Large intestine (tissue), 12 donors: ENCODE results near the gene MGAT4A. TPM values are rescaled to one million over a fixed set of nuclear protein-coding genes. Genes with fewer than 3 reads are reported as not detected.
A peak's percentile ranks its signal among the peaks of the same experiment; 100 is the strongest.

ENCODE experiments used
- DNase-seq, 2 donors: peaks; one replicate each; pipeline versions ENCODE4 v3.0.0 to v3.0.0-alpha.2; 2013
- H3K27ac ChIP-seq: one replicate; pipeline ENCODE4 v1.5.1; 2013; ENCODE audit warnings: low read length
- H3K27me3 ChIP-seq: 2 replicates; pipeline ENCODE4 v1.6.1; 2013; ENCODE audit warnings: low read length; ENCODE audit not compliant: control insufficient read depth, insufficient read depth
- H3K36me3 ChIP-seq: 2 replicates; pipeline ENCODE4 v1.6.1; 2013; ENCODE audit warnings: low read length; ENCODE audit not compliant: control insufficient read depth, insufficient read depth
- H3K4me1 ChIP-seq: one replicate; pipeline ENCODE4 v1.6.1; 2013; ENCODE audit warnings: low read length; ENCODE audit not compliant: control insufficient read depth, insufficient read depth
- H3K4me3 ChIP-seq: one replicate; pipeline ENCODE4 v1.5.1; 2013; ENCODE audit warnings: low read length
- H3K9me3 ChIP-seq: one replicate; pipeline ENCODE4 v1.6.1; 2013; ENCODE audit warnings: mild to moderate bottlenecking, low read depth, low read length, moderate library complexity; ENCODE audit not compliant: control insufficient read depth
- WGBS: methylation state at CpG from one replicate; pipeline ENCODE4 v1.1.5; 2013; ENCODE audit warnings: low lambda C conversion rate; ENCODE audit not compliant: insufficient coverage; 5-methylcytosine and 5-hydroxymethylcytosine counted together
- long read RNA-seq, 11 donors: transcript quantifications; one replicate each; lab custom pipeline, GENCODE V29; 2026
- polyA plus RNA-seq: library from polyadenylated mRNA; unstranded; fragments of 120-200 nt; gene quantifications from one replicate; pipeline ENCODE4 v1.2.1, GENCODE V29; 2013

Gene MGAT4A
- 37.5 TPM for polyA plus RNA-seq
- long read RNA-seq, donor 1, full-length matches to known transcripts, result 2 of 2 reads
- long read RNA-seq, donor 1, partial matches to known transcripts, result 0 of 2 reads
- long read RNA-seq, donor 1, other reads (novel, unspliced or antisense), result 0 of 2 reads
- long read RNA-seq, donor 2, full-length matches to known transcripts, result 10 of 10 reads
- long read RNA-seq, donor 2, partial matches to known transcripts, result 0 of 10 reads
- long read RNA-seq, donor 2, other reads (novel, unspliced or antisense), result 0 of 10 reads
- long read RNA-seq, donor 3, result 0 reads
- long read RNA-seq, donor 4, result 0 reads
- long read RNA-seq, donor 5, full-length matches to known transcripts, result 4 of 4 reads
- long read RNA-seq, donor 5, partial matches to known transcripts, result 0 of 4 reads
- long read RNA-seq, donor 5, other reads (novel, unspliced or antisense), result 0 of 4 reads
- long read RNA-seq, donor 6, full-length matches to known transcripts, result 5 of 5 reads
- long read RNA-seq, donor 6, partial matches to known transcripts, result 0 of 5 reads
- long read RNA-seq, donor 6, other reads (novel, unspliced or antisense), result 0 of 5 reads
- long read RNA-seq, donor 7, full-length matches to known transcripts, result 8 of 8 reads
- long read RNA-seq, donor 7, partial matches to known transcripts, result 0 of 8 reads
- long read RNA-seq, donor 7, other reads (novel, unspliced or antisense), result 0 of 8 reads
- long read RNA-seq, donor 8, full-length matches to known transcripts, result 2 of 2 reads
- long read RNA-seq, donor 8, partial matches to known transcripts, result 0 of 2 reads
- long read RNA-seq, donor 8, other reads (novel, unspliced or antisense), result 0 of 2 reads
- long read RNA-seq, donor 9, full-length matches to known transcripts, result 1 of 1 reads
- long read RNA-seq, donor 9, partial matches to known transcripts, result 0 of 1 reads
- long read RNA-seq, donor 9, other reads (novel, unspliced or antisense), result 0 of 1 reads
- long read RNA-seq, donor 10, full-length matches to known transcripts, result 7 of 7 reads
- long read RNA-seq, donor 10, partial matches to known transcripts, result 0 of 7 reads
- long read RNA-seq, donor 10, other reads (novel, unspliced or antisense), result 0 of 7 reads
- long read RNA-seq, donor 11, full-length matches to known transcripts, result 2 of 2 reads
- long read RNA-seq, donor 11, partial matches to known transcripts, result 0 of 2 reads
- long read RNA-seq, donor 11, other reads (novel, unspliced or antisense), result 0 of 2 reads

GRCh38 chr2:98731041-98731893 is at the start of gene MGAT4A:
TSS of gene MGAT4A (minus strand) at chr2:98731132. CDS start at chr2:98726332, 4,800 bp downstream.
- DNase-seq, result peak; percentile 69 to 79
- Histone ChIP-seq H3K36me3 (no peaks in the 10 kb centered on the region), H3K4me3 (peak within 1 kb of the TSS; percentile 74), H3K9me3 (no peaks in the 10 kb centered on the region), H3K27ac (peak within 1 kb of the TSS; percentile 96), H3K4me1 (peaks cover 28% of the 10 kb centered on the region), H3K27me3 (no peaks in the 10 kb centered on the region)
- WGBS, result no CpG with 5 or more reads among the region's 110 CpGs

DNA sequence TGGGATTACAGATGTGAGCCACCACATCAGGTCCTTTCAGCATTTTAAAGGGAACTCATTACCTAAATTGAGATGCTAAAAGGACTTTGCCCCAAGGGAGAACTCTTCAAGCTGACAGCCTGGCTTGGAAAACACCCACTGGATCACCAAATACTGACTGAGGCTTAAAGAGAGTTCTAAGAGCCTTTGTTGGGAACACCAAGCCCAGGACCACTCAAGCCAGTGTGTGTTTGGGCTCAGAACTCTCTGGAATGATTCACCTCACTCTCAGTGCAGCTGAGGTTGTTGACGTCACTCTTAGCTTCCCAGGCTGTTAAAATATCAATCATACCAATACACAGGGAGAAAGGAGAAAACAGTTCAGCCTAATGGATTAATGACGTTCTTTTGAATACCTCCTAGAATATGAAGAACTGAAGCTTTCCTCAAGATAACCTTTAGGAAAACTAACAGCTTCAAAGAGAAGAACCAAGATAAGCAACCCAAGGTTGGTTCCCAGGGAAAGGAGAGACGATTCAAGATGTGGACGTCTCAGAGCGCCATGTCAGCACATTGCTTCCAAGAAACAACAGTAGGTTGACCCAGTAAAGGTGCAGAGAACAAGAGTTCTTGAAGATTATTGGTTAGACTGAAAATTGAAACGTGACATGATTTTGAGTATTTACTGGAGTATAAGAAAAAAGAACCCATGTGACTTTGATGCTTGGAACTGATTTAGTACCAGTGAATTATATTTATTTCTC is 48.0 kb upstream of the MGAT4A start:
- Histone ChIP-seq H3K9me3 (peaks cover 8% of the 10 kb centered on the region), H3K4me3 (no peak overlapping the region), H3K36me3 (no peaks in the 10 kb centered on the region), H3K27me3 (no peaks in the 10 kb centered on the region), H3K4me1 (no peaks in the 10 kb centered on the region), H3K27ac (no peak overlapping the region)
- WGBS, result 80% methylated on average over 2 of the region's 6 CpGs
- DNase-seq, result no peak

DNA sequence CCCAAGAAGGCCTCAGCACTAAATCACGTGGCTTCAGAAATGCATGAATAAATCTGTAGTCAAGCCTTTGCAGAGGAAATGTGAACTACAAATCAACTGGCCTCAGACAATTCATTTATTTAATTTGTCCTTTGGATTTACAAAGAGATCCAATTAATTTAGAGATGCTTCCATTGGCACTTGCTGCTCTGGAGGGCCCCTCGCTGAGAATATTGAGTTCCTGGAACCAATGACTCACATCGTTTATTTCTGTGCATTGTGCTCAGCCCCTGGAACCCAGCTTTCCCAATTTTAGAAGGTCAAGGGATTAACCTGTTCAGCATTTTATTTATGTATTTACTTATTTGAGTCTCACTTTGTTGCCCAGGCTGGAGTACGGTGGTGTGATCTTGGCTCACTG is 47.2 kb upstream of the MGAT4A start:
- Histone ChIP-seq H3K27ac (no peak overlapping the region), H3K36me3 (no peaks in the 10 kb centered on the region), H3K4me1 (no peaks in the 10 kb centered on the region), H3K4me3 (no peak overlapping the region), H3K27me3 (no peaks in the 10 kb centered on the region), H3K9me3 (peaks cover 8% of the 10 kb centered on the region)
- DNase-seq, result no peak
- WGBS, result 50% methylated on average over 1 of the region's 4 CpGs

DNA sequence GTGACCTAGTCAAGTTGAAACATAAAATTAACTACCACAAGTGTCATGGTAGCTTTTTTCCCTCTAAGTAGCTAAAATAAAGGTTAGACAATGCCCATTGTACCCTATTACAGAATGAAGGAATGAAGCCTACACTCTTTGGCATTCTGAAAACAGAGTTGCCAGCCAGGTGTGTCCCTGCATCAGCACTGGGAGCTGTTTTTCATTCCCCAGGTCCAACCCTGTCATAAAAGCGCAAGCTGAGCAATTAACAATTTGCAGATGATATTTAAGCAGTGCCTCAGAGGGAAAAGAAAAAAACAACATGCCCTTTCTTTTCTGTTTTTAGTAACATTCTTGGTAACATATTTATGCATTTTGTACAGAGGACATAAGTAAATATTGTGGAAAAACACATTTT is 46.8 kb upstream of the MGAT4A start:
- H3K27ac ChIP-seq, result no peak overlapping the region
- no peaks in the 10 kb centered on the region for H3K27me3 ChIP-seq
- no peak for DNase-seq
- H3K4me3 ChIP-seq, result no peak overlapping the region
- no peaks in the 10 kb centered on the region for H3K36me3 ChIP-seq
- H3K9me3 ChIP-seq, result peaks cover 8% of the 10 kb centered on the region
- no CpG with 5 or more reads among the region's 1 CpG for WGBS
- no peaks in the 10 kb centered on the region for H3K4me1 ChIP-seq

- Histone ChIP-seq H3K4me3 (no peak overlapping the region), H3K27me3 (no peaks in the 10 kb centered on the region), H3K27ac (no peak overlapping the region), H3K4me1 (no peaks in the 10 kb centered on the region), H3K36me3 (no peaks in the 10 kb centered on the region), H3K9me3 (peaks cover 2% of the 10 kb centered on the region)
- no peak for DNase-seq
- no CpG with 5 or more reads among the region's 6 CpGs for WGBS
Measured at GRCh38 chr2:98777076-98777475, 46.1 kb upstream of the MGAT4A start.

GRCh38 chr2:98776136-98776535 is 45.2 kb upstream of the MGAT4A start:
- Histone ChIP-seq H3K27me3 (no peaks in the 10 kb centered on the region), H3K27ac (no peak overlapping the region), H3K36me3 (no peaks in the 10 kb centered on the region), H3K9me3 (no peaks in the 10 kb centered on the region), H3K4me3 (no peak overlapping the region), H3K4me1 (no peaks in the 10 kb centered on the region)
- no CpG with 5 or more reads among the region's 1 CpG for WGBS
- DNase-seq, result no peak

- H3K4me3 ChIP-seq, result no peak overlapping the region
- no peaks in the 10 kb centered on the region for H3K9me3 ChIP-seq
- no peaks in the 10 kb centered on the region for H3K36me3 ChIP-seq
- no peaks in the 10 kb centered on the region for H3K4me1 ChIP-seq
- no peaks in the 10 kb centered on the region for H3K27me3 ChIP-seq
- H3K27ac ChIP-seq, result no peak overlapping the region
- WGBS, result 100% methylated on average over 1 of the region's 20 CpGs
- no peak for DNase-seq
Measured at GRCh38 chr2:98775146-98775986, 44.4 kb upstream of the MGAT4A start.

DNA sequence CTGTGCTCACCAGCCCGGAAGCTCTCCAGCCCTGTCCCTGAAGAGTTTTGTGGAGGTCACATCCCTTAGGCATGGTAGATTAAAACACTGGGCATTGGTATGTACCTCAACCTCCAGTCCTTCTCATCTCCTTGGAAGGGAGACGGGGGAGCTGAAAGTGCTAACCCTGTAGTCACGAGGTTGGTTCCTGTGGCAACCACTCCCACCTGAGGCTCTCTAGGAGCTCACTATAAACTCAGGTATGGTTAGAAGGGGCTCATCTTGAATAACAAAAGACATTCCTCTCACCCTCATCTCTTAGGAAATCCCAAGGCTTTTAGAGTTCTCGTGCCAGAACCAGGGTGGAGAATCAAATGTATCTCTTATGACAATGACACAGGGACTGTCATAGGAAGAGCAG is 43.0 kb upstream of the MGAT4A start:
- Histone ChIP-seq H3K4me1 (peaks cover 3% of the 10 kb centered on the region), H3K36me3 (no peaks in the 10 kb centered on the region), H3K4me3 (no peak overlapping the region), H3K27ac (no peak overlapping the region), H3K27me3 (no peaks in the 10 kb centered on the region), H3K9me3 (peaks cover 2% of the 10 kb centered on the region)
- DNase-seq, result no peak
- no CpG with 5 or more reads among the region's 4 CpGs for WGBS
